ENCODE data around the gene ZC3H12D.
"Not testable (repeated sequence)": the region's sequence is repeated elsewhere in the genome, so short reads cannot be mapped to it uniquely, and the experiment has no call there.

Gene ZC3H12D

DNA sequence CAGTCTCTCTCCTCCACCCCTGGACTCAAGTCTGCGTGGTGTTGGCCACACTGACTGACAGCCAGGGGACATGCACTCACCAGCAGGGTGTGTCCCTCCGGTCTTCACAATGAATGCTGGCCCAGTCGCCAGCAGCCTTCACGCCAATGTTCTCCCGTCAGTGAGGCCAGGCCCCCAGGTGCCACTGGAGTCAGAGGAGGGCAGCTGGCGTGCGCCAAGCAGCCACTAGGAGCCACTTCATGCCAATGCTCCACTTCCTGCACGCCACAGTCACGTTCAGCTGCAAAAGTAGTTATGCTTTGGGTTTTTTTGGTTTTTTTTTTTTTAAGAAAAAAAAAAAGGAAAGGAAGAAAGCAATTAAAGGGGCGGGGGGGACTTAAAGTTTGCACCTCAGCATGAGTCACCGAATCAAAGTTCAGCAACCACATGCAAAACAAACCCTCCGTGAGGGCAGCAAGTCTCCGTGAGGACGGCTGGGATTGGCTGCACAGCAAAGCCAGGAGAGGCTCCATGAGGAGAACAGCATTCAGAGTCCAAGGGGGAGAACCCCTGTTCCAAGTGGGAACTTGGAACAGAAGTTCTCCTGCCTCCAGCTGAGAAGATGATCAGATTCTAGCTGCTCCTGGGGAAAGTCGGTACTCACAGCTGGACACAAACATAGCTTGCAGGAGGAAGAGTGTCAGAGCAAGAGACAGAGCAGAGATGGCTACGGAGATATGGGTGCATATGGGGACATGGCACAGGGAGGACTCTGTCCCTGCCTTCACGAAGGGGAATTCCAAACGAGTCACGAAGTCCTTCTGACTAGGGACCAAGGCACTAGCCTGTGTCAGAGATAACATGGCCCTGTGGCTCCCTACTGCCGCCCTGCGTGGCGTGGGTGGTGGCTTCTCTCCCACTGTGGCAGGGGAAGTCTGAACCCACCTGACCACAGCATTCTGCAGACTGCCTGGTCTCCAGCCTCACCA lies at the start of gene ZC3H12D:
ZC3H12D (minus strand) TSS at position 282 of the 968 bp plus-strand sequence. CDS start 10,471 bp downstream, outside the sequence.
- no peak for DNase-seq (ENCODE audit: low spot score)

GRCh38 chr6:149529650-149530049 lies 44.8 kb upstream of the ZC3H12D start:
- no peak for DNase-seq (ENCODE audit: low spot score)

- DNase-seq (ENCODE audit: low spot score), result no peak
Measured at GRCh38 chr6:149515494-149515893, 30.7 kb upstream of the ZC3H12D start.

GRCh38 chr6:149513915-149514314 lies 29.1 kb upstream of the ZC3H12D start:
- no peak for DNase-seq (ENCODE audit: low spot score)

- DNase-seq (ENCODE audit: low spot score), result no peak
Measured at GRCh38 chr6:149510793-149511512, 26.1 kb upstream of the ZC3H12D start.

- DNase-seq (ENCODE audit: low spot score), result no peak
Measured at GRCh38 chr6:149508485-149508884, 23.7 kb upstream of the ZC3H12D start.

GRCh38 chr6:149503872-149504271 lies 19.1 kb upstream of the ZC3H12D start:
- no peak for DNase-seq (ENCODE audit: low spot score)

- no peak for DNase-seq (ENCODE audit: low spot score)
Measured at GRCh38 chr6:149503276-149503675, 18.5 kb upstream of the ZC3H12D start.

- DNase-seq (ENCODE audit: low spot score), result no peak
Measured at GRCh38 chr6:149501768-149502167, 17.0 kb upstream of the ZC3H12D start.

DNA sequence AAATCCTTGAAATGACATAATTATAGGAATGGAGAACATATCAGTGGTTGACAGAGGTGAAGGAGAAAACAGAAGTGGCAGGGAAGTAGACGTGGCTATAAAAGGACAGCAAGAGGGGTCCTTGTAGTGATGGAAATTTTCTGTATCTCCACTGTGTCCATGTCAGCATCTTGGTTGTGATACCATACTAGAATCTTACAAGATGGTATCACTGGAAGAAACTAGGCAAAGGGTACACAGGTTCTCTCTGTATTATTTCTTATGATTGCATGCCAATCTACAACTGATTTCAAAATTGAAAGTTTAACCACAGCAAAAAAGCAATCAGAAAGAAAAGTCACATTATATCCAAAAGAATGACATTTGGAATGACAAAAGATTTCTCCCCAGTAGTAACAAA lies 16.4 kb upstream of the ZC3H12D start:
- DNase-seq (ENCODE audit: low spot score), result no peak

DNA sequence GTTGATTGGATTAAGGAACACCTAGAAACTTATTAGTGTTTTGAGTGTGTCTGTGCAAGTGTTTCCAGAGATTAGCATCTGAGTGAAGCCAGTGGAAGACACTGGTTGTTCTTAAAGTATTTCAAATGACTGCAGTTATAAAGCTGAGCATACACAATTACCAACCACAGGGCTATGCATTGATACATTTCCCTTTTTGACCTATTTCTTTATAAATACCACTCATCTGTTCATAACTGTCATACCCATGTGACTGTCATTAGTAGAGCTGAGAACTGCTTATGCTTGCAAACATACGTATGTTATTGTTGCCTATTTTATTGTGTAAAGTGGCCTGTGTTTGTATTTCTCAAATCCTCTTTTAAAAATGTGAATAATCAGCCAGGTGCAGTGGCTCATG lies 15.3 kb upstream of the ZC3H12D start:
- DNase-seq (ENCODE audit: low spot score), result no peak

DNA sequence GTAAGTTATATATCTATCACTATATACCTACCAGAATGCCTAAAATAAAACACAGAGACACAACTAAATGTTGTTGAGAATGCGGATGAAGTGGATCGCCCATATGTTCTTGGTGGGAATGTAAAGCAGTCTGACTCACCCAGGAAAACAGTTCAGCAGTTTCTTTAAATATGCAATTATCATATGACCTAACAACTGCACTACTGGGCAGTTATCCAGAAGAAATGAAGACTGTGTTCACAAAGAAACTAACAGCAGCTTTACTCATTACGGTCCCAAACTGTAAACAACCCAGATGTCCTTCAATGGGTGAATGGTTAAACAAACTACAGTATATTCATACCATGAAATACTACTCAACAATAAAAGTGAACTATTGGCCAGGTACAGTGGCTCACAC lies 14.3 kb upstream of the ZC3H12D start:
- peak; percentile 53 for DNase-seq (ENCODE audit: low spot score)

DNA sequence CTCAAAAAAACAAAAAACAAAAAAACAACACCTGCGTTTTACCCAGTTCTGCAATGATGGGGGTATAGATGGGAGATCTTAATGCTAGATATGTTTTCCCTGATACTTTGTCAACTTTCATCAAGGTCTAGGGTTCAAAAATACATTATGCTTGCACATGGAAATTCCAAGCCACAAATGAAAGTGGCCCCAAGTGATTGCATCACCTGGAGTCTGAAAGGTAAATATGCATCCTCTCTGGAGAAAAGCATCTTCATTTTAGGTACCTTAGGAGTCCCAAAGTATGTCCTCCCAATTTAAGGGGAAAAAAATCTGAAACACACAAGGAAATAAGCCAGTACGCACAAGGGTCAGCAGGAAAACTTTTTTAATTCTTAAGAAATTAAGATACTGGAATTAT lies 12.6 kb upstream of the ZC3H12D start:
- no peak for DNase-seq (ENCODE audit: low spot score)

GRCh38 chr6:149496597-149496996 lies 11.8 kb upstream of the ZC3H12D start:
- DNase-seq (ENCODE audit: low spot score), result not testable (repeated sequence)

GRCh38 chr6:149495349-149496016 lies 10.7 kb upstream of the ZC3H12D start:
- not testable (repeated sequence) for DNase-seq (ENCODE audit: low spot score)

DNA sequence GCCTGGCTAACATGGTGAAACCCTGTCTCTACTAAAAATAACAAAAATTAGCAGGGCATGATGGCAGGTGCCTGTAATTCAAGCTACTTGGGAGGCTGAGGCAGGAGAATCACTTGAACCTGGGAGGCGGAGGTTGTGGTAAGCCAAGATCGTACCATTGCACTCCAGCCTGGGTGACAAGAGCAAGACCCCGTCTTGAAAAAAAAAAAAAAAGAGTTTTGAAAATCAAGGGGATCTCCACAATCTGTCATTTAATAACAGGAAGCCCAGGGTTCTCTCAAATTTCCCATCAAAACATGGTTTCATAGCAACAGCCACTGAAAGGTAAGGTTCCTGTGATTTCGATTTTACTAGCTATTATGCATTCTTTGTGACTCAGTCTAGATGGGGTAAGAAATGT lies 10.0 kb upstream of the ZC3H12D start:
- DNase-seq (ENCODE audit: low spot score), result not testable (repeated sequence)

DNA sequence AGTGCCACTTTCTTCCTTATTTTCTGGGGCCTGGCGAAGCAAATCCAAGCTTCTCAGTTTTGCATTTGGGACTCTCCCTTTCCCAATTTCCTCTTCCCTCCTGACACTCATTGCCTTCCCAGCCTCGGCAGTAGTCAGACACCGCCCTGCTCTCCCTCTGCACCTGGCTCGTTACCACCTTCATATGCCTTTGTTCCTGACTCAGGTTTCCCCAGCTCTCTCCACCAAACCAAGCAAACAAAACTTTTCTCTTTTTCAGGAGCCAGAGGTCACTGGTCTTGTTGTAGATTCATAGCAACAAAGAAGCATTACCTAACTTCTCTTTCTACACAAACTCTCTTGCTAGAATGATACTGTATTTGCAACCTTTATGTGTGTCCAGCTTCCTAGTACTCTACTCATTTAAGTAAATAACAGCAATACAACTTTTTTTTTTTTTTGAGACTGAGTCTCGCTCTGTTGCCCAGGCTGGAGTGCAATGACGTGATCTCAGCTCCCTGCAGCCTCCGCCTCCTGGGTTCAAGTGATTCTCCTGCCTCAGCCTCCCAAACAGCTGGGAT lies 9.0 kb upstream of the ZC3H12D start:
- DNase-seq (ENCODE audit: low spot score), result no peak

- no peak for DNase-seq (ENCODE audit: low spot score)
Measured at GRCh38 chr6:149492798-149493343, 8.1 kb upstream of the ZC3H12D start.

DNA sequence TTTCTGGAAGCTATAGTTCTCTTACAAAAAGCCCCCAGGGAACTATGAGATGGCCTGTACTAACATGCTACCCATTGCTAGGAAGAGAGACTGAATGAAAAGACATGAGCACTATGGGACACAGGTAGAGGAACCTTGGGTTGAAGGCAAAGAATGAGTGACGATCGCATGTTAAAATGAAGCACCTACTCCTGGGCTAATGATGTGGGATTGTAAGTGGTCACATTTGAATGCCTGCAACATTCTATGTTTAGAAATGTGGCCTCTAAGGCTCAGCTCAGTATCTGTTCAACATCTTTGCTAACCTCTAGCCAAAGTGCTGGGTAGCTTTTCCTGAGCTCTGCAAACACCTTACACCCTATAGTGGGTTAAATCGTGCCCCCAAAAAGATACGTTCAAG lies 5.2 kb upstream of the ZC3H12D start:
- DNase-seq (ENCODE audit: low spot score), result no peak

DNA sequence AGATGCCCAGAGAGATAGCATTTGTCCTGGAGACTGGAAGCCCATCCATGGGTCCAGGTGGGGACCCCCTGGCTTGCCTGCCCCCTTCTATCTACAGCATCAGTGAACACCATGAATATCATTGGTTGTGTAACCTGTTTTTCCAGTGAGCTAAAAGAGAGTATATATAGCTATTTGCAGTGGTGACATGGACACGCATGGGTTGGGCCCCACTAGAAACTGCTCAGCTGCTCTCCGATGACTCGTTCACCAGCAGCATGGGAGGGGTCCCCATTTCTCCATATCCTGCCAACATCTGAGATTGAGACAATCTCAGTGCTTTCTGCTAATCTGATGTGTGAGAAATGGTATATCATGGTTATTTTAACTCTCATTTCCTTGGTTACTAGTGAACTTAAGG lies 4.0 kb upstream of the ZC3H12D start:
- no peak for DNase-seq (ENCODE audit: low spot score)

DNA sequence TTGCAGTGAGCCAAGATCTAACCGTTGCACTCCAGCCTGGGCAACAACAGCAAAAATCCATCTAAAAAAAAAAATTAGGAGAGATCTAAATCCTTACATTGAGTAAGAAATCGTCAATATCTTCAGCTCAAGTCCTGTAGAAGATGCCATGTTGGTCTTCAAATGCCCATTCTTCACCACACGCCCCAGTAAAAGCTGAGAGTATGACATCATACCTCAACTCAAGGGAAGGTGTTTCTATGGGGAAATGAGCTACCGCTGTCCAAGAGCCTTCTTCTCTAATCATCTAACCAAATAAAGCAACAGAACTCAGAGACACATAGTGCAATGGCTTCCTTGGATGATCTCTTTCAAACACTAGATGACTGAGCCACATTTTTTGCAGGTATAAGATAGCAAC lies 2.5 kb upstream of the ZC3H12D start:
- DNase-seq (ENCODE audit: low spot score), result no peak

All from COLO829 (cell line).